GM19324 (cell line): Measurements from ENCODE around the gene RNU1-2.
"Not testable (repeated sequence)": the region's sequence is repeated elsewhere in the genome, so short reads cannot be mapped to it uniquely, and the experiment has no call there.

Source experiments
- ATAC-seq: cut with Tn5 transposase; IDR thresholded peaks from one replicate; pipeline ENCODE4 v1.9.1; 2021; ENCODE audit warnings: mild to moderate bottlenecking, moderate library complexity; ENCODE audit not compliant: unreplicated experiment, low FRiP score

The RNU1-2 gene

DNA sequence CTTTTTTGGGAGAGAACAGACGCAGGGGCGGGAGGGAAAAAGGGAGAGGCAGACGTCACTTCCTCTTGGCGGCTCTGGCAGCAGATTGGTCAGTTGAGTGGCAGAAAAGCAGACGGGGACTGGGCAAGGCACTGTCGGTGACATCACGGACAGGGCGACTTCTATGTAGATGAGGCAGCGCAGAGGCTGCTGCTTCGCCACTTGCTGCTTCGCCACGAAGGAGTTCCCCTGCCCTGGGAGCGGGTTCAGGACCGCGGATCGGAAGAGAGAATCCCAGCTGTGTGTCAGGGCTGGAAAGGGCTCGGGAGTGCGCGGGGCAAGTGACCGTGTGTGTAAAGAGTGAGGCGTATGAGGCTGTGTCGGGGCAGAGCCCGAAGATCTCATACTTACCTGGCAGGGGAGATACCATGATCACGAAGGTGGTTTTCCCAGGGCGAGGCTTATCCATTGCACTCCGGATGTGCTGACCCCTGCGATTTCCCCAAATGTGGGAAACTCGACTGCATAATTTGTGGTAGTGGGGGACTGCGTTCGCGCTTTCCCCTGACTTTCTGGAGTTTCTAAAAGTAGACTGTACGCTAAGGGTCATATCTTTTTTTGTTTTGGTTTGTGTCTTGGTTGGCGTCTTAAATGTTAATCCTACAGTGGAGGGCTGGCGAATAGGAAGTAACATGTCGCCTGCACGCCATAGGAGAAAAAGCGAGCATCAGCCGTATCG is at the start of gene RNU1-2:
Gene RNU1-2, plus strand, starts transcription at position 383 of the 718 bp plus-strand sequence.
- peak; percentile 98 for ATAC-seq

DNA sequence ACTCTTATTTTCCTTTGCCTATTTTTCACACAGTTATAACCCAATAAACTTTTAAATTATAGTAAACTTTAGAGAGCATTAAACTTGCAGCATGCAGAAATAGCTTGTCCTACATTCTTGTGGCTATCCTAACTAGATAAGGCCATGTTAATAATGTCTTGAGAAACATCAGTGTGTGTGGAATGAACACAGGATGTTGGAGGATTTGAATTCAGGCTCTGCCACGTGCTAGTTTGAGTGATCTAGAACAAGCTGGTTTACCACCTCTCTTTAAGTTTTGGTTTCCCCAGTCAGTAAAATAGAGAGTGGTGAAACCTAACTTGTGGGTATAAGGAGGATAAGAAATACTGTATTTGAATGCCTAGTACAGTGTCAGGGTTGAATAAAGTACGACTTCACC is 39.6 kb upstream of the RNU1-2 start:
- not testable (repeated sequence) for ATAC-seq

DNA sequence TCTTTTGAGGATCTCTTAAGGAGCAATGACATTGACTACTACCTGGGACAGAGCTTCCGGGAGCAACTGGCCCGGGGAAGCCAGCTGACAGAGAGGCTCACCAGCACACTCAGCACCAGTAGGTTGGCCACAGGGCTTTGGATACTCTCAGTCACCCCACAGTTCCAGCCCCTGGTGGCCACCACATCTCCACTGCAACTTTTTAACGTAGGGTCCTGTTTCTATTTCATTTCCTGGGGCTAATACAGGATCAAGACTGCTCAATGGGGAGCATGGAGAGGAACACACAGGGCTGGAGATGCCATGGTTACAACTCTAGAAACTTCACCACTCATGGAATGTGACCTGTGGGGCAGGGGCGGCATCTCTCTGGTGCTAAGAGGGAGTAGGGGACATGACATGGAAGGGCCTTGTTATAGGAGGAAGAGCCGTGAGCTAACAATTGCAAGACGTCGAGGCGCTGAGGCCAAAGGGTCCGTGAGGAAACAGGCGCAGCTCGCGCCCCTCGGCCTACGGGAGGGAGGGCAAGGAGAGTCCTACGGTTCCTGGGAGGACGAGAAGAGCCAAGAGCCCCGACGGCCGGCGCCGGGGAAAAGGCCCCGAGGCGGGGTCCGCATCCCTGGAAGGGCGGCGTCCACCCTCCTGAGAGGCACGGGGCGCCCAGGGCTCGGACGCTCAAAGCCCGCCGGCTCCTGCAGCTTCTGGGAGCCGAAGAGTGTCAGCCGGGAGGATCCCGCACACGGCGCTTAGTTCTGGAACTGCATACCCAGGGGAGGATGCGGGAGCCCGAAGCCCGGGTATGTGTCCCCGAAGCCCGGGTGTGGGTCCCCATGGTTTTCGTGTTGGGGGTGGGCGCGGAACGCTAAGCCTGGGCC is 36.4 kb upstream of the RNU1-2 start:
- not testable (repeated sequence) for ATAC-seq

GRCh38 chr1:16860048-16860447 is 35.7 kb upstream of the RNU1-2 start:
- not testable (repeated sequence) for ATAC-seq

- not testable (repeated sequence) for ATAC-seq
Observed at GRCh38 chr1:16861832-16862245, 33.9 kb upstream of the RNU1-2 start.

- not testable (repeated sequence) for ATAC-seq
Observed at GRCh38 chr1:16862415-16862814, 33.4 kb upstream of the RNU1-2 start.

DNA sequence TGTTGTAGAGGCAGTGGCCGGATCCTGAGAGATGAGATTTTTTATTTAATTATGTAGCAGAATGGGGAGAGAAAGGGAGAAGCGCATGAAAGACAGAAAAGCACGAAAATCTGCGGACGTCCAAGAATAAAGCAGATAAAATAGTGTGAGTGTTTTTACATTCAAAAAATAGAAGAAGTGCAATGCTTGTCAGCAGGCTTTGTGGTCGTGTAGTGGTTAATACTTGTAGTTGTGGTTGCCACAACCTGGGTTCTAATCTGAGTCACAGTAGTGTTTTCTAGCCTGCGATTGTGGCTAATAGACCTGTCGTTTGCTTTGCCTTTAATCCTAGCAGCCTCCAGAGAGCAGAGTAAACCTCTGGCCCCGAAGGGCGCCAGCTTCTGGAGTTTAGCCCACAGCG is 32.8 kb upstream of the RNU1-2 start:
- ATAC-seq, result not testable (repeated sequence)

DNA sequence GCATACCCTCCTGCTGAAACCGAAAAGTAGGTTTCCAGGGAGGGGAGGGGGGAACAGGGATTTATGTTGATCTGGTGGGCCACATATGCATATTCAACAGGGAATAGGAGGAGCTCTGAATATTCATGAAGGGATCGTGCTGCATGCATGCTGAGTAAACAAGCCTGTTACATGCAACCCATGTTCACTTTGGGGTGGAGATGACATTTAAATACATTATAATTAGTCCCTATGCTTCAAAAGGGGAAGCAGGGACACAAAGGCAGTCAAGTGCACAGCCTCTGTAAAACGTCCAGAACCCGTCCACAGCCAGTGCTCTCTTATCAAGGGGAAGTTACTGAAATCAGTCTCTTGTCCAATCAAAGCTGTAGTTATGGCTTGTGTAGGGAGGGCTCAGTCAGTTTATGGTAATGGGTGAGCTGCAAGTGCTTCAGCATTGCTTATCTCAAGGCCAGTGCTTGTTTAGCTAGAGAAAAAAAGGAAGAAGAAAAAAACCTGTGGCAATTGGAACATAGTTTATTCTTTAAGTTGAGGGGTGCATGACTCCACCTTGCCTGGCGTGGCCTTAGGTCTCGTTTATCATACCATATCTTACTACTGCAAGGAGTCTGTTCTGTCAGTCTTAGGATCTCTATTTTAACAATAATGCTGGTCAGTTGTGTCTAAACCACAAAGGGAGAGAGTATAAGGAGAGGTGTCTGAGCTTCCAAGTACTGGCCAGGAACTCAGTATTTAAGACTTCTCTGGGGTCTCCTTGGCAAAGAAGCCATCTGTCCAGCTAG is 28.7 kb upstream of the RNU1-2 start:
- ATAC-seq, result not testable (repeated sequence)

DNA sequence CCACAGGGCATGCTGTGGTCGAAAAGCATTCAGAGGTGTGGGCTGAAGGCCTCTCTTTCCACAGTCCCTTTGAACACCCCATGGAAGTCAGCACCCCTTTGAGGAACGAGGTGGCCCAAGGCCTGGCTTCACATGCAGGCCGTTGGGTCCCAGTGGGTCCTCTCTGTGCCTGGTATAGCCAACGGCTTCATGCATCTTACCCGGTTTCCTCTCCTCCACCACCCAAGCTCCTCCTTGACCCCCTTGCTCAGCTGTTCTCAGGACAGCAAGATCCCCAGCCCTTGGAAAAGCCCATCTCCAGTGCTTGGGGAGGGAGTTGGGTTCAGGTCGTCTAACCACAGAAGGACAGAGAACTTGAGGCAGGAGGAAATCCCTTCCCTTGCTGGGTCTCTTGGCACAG is 27.0 kb upstream of the RNU1-2 start:
- not testable (repeated sequence) for ATAC-seq

- ATAC-seq, result not testable (repeated sequence)
Observed at GRCh38 chr1:16869996-16870395, 25.8 kb upstream of the RNU1-2 start.

DNA sequence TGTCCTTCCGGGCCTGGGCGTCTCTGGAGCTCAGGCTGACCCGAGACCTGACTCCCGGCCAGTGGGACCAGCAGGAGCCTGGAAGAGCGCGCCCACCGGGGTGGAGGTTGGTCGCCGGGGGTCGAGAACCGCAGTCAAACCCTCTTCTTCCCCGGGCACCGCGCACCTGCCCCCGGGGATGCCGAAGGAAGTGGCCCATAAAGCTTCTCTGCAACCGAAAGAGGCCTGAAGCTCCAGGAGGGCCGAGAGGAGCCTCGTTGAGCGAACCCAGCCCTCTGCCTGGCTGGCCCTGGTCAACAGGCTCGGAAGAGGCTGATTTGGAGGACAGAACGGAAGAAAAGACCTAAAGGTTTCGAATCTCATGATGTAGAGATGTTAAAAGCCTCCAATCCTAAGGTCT is 24.6 kb upstream of the RNU1-2 start:
- not testable (repeated sequence) for ATAC-seq

GRCh38 chr1:16872152-16873075 is 23.4 kb upstream of the RNU1-2 start:
- ATAC-seq, result not testable (repeated sequence)

DNA sequence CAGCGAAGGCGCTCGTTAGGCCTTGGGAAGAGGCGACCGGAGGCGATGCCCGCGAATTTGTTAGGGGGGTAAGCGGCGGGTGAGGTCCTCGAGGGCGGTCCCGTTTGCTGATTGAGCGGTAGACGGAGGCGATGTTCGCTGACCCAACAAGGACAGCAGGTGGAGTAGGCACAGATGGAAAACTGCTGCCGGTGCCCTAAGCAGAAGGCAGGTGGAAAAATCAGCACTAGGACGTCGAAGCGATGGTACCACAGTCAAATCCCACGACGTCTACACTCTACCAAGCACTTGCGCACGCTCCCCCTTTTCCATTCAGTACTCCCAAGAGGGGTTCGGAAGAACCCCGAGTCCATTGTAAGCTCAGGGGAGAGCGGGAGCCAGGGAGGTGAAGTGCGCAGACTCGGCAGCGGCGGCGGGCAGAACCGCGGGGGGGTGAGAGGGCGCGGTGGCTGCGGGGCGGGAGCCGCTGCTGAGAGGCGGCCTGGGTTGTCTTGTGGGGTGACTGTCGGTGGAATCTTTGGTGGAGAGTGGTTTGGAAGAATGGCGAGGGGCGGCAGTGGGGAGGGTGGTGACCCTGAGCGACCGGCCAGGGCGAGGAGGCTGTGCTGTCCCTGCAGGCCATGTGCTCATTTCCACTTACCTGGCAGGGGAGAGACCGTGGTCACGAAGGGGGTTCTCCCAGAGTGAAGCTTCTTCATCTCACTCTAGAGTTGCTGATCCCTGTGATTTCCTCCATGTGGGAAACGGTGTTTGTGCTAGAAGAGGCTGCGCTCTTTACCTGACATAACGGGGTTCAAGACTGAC is 22.5 kb upstream of the RNU1-2 start:
- ATAC-seq, result not testable (repeated sequence)

DNA sequence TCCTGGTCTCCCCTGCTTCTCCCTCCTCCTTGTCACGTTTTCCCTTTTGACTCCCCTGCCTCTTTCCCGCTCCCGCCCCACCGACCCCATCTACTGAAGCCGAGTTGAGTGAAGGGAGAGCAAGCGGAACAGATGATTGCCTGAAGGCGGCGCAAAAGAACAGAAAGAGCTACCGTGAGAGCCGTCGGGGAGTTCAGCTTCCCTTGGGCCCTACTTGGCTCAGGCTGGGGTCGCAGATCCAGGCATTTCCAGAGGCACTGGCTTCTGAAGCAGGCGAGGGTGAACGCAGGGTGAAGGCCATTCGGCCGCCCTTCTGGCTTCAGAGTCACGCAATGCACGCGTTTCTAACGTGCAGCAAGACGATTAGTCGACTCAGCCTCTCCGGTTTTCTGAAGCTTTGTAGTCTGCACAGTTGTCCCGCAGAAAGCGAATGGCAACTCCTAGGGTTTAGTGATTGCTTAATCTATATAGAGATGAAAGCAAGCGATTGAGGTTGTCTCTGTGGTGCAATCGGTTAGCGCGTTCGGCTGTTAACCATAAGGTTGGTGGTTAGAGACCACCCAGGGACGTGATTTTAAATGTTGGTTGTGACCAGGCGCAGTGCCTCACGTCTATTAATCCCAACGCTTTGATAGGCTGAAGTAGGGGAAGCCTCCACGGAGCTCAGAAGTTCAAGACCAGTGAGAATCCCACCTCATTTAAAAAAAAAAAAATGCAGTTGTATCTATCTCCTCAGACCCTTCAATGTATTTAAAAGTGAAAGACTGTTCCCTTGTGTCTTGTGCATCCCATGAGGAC is 20.6 kb upstream of the RNU1-2 start:
- not testable (repeated sequence) for ATAC-seq

DNA sequence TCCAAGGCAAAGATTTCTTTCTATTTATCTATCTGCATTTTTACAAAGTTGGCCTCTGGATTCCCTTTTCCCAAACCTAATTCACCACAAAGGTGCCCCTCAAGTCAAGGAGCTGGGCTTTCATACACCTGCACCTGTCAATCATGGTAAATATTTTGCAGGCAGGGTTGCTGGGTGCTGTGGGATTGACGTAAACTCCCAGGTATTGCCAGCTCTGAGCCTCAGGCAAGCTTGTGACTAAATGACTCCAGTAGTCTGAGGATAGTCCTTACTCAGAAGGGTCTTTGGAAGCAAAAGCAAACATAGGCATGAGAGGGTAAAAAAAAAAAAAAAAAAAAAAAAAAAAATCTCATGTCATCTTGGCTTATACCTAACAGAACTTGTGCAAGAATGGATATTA is 14.0 kb upstream of the RNU1-2 start:
- not testable (repeated sequence) for ATAC-seq

- ATAC-seq, result no peak
Observed at GRCh38 chr1:16882986-16883385, 12.8 kb upstream of the RNU1-2 start.

- not testable (repeated sequence) for ATAC-seq
Observed at GRCh38 chr1:16884487-16884886, 11.3 kb upstream of the RNU1-2 start.
